GM18505 (cell line): Measurements from ENCODE around the gene TRIM47.

Experiments
- ATAC-seq: cut with Tn5 transposase; IDR thresholded peaks from one replicate; pipeline ENCODE4 v1.9.1; 2021; ENCODE audit not compliant: unreplicated experiment
- POLR2A ChIP-seq: IDR thresholded peaks from 4 replicates; pipeline ENCODE4 v1.6.1; 2011; ENCODE audit warnings: borderline replicate concordance; ENCODE audit not compliant: insufficient read depth, insufficient read length; ENCODE audit errors: extremely low read depth

Gene TRIM47

DNA sequence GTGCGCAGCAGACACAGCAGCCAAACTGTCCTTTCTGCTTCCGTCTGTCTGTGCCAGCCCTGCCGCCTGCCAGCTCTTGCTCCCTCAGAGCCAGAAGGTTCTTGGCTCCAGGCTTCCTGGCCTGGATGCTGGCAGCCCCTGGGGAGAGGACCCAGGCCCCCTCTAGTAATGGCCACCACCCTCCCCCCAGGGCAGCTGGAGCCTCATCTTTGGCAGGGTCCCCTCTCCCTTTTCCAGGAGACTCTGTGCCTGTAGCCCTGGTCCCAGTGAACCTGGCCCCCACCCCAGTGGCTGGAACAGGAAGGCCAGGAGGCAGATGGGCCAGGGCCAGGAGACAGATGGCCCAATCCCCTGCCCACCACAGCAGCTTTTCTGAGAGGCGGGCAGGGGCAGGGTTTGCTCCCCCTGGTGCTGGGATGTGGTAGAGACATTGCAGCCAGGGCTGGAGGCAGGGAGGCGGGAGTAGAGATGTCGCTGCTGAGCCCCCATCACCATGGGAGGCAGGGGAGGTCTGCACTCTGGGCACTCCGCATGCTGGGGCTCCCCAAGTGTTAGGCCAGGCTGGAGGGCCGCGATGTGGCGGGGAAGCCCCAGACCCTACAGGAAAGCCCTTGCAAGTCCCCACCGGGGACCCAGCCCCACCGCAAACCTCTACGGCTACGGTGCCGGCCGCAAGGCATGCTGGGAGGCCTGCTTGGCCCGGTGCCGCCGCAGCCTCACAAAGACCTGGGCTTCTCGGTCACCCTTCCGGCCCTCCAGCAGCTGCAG is 50.9 kb downstream of the TRIM47 start:
- no peak for ATAC-seq
- TF ChIP-seq POLR2A = no peak

DNA sequence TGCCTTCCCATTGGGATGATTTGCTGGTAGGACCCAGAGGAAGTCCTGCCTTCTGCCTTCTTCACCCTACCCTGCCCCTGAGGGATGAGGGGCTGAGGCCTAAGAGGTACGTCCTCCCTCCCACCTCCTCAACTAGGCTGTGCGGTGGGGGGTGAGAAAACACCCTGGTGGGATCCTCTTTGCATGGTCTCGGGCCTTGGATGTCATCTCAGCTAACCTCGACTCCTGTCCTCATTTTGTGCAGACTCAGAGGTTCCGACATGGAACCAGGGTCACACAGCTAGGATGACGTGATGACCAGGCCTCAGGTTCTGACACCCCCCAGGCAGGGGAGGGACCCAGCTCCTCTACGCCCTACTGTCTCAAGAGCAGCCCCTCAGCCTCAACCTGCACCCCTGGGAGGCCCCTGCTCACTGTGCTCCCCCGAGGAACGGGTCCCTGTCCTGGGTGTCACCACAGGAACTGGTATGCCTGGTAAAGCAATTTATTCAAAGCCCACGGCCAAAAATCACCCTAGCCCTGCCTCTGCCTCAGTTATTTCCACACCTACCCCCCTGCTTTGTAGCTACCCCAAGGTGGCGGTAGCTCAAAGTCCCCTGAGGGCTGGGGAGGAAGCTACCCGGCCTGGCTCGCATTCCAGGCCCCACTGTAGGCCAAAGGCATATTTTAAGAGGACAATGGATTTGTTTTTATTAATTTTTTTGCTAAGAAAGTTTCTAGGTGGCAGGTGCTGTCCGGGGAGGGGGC is 51.6 kb downstream of the TRIM47 start:
- TF ChIP-seq POLR2A = no peak
- no peak for ATAC-seq

DNA sequence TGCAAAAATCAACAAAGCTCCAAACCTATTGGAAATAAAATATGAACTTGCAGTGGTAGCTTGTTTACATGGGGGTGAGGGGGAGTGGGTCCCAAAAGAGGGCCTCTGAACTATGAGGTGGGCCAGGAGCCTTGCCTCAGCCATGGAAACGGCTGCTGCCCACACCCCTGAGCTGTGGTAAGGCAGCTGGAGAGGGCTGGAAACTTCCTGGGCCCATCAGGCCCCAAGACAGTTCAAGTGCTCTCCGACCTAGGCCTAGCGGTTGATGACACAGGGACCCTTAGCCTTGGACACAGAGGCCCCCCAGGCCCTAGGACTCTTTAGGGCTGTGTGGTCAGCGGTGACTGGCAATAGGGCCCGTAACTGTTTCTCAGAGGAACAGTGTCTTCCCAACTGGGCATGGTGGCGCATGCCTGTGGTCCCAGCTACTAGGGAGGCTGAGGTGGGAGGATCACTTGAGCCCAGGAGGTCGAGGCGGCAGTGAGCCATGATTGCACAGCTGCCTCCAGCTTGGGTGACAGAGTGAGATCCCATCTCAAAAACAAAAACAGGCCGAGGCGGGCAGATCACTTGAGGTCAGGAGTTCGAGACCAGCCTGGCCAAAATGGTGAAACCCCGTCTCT is 52.5 kb downstream of the TRIM47 start:
- peak; percentile 19 for TF ChIP-seq POLR2A

GRCh38 chr17:75825149-75825552 is 53.2 kb downstream of the TRIM47 start:
- TF ChIP-seq POLR2A = no peak
- ATAC-seq = no peak

More for the DNA sequence above, 52.5 kb downstream of the TRIM47 start:
- ATAC-seq = no peak

- no peak for ATAC-seq
- no peak for TF ChIP-seq POLR2A
These were observed 53.7 kb downstream of the TRIM47 start for GRCh38 chr17:75824666-75825065.
